B cell (primary cell): ENCODE measurements around the gene SPHK1.

Experiments
- CTCF ChIP-seq: fragments of 200-600 bp; IDR thresholded peaks from one replicate; pipeline ENCODE4 v1.8.0; 2022; ENCODE audit warnings: antibody characterized with exemption, mild to moderate bottlenecking
- EZH2 ChIP-seq: IDR thresholded peaks from 2 replicates; pipeline ENCODE4 v1.6.1; 2012; ENCODE audit warnings: borderline replicate concordance, low read depth, mild to moderate bottlenecking, moderate library complexity, low read length; ENCODE audit not compliant: insufficient read depth, poor library complexity, severe bottlenecking

- TF ChIP-seq EZH2 (no peak), CTCF (no peak)
These were observed 26.7 kb upstream of the SPHK1 start for GRCh38 chr17:76357597-76358158.
